Superior temporal gyrus (tissue), 1 donor: ENCODE data around the gene AQP2.
A peak's percentile ranks its signal among the peaks of the same experiment; 100 is the strongest.
"Not testable (repeated sequence)": the region's sequence is repeated elsewhere in the genome, so short reads cannot be mapped to it uniquely, and the experiment has no call there.

Experiments
- DNase-seq: peaks from one replicate; pipeline ENCODE4 v3.0.0-alpha.2; 2016; ENCODE audit errors: extremely low spot score

The AQP2 gene

GRCh38 chr12:49987625-49988303 lies 37.2 kb downstream of the AQP2 start:
- DNase-seq, result no peak

GRCh38 chr12:49989400-49989799 lies 38.9 kb downstream of the AQP2 start:
- DNase-seq, result not testable (repeated sequence)

GRCh38 chr12:49990273-49990672 lies 39.7 kb downstream of the AQP2 start:
- no peak for DNase-seq

GRCh38 chr12:49998453-49998852 lies 47.9 kb downstream of the AQP2 start:
- DNase-seq, result no peak

- DNase-seq, result peak; percentile 9
Measured at GRCh38 chr12:50003595-50003994, 53.1 kb downstream of the AQP2 start.

- DNase-seq, result peak; percentile 37
Measured at GRCh38 chr12:50004696-50005095, 54.2 kb downstream of the AQP2 start.

GRCh38 chr12:50005175-50005574 lies 54.6 kb downstream of the AQP2 start:
- no peak for DNase-seq

GRCh38 chr12:50006280-50006679 lies 55.7 kb downstream of the AQP2 start:
- DNase-seq, result no peak

- DNase-seq, result no peak
Measured at GRCh38 chr12:50006754-50007442, 56.4 kb downstream of the AQP2 start.
